K562 (cell line): ENCODE data around the gene CTDSP2.

ENCODE experiments used
- CTBP1 ChIP-seq: fragments of 450-650 bp; IDR thresholded peaks from 2 replicates; pipeline ENCODE4 v1.6.1; 2016; ENCODE audit warnings: borderline replicate concordance
- CXXC5 ChIP-seq: fragments of 250-450 bp; sonication (Bioruptor Pico); IDR thresholded peaks from 2 replicates; pipeline ENCODE4 v1.8.0; 2022; ENCODE audit warnings: inconsistent platforms, mild to moderate bottlenecking, moderate library complexity
- POLR2B ChIP-seq: fragments of 450-650 bp; IDR thresholded peaks from 2 replicates; pipeline ENCODE4 v1.6.1; 2018; ENCODE audit warnings: low read depth; ENCODE audit not compliant: partially characterized antibody
- RB1 ChIP-seq: fragments of 450-650 bp; IDR thresholded peaks from 2 replicates; pipeline ENCODE4 v1.6.1; 2017; ENCODE audit warnings: low read depth, mild to moderate bottlenecking
- YY1 ChIP-seq, 3 experiments: IDR thresholded peaks; 2 replicates each; pipeline ENCODE4 v1.6.1; 2011; ENCODE audit warnings: low read length in 2 of 3, mild to moderate bottlenecking in 2 of 3, moderate library complexity in 2 of 3, borderline replicate concordance in 1 of 3, control low read depth in 1 of 3, low read depth in 1 of 3; ENCODE audit not compliant: insufficient read depth in 3 of 3, insufficient replicate concordance in 2 of 3, control insufficient read depth in 1 of 3, insufficient read length in 1 of 3; ENCODE audit errors: extremely low read depth in 1 of 3
- ZBED1 ChIP-seq: IDR thresholded peaks from 2 replicates; pipeline ENCODE4 v1.6.1; 2014

- TF ChIP-seq ZBED1 (no peak), CTBP1 (no peak), RB1 (no peak), CXXC5 (no peak), POLR2B (no peak), YY1 (IDR thresholded peaks at IDR 0.05; ENCODE audit: borderline replicate concordance in 1 of 3, control insufficient read depth in 1 of 3, extremely low read depth in 1 of 3, insufficient read depth in 3 of 3, insufficient read length in 1 of 3, insufficient replicate concordance in 2 of 3, low read depth in 1 of 3, low read length in 2 of 3) (no peak)
These were observed 23.4 kb upstream of the CTDSP2 start for GRCh38 chr12:57869927-57870318.
